Kidney (tissue), 14 donors: ENCODE results near the gene PKHD1. TPM values are rescaled to one million over a fixed set of nuclear protein-coding genes. Genes with fewer than 3 reads are reported as not detected.

Source experiments
- DNase-seq, 5 donors: peaks; one replicate each; pipeline ENCODE4 v3.0.0-alpha.2; 2013 to 2020
- FAIRE-seq: peaks from 2 replicates; lab custom pipeline; 2012; peaks lifted over from hg19 to GRCh38; lab: Jason Lieb, UNC
- H3K27ac ChIP-seq, 2 donors: one replicate each; pipeline ENCODE4 v1.7.0; 2013; ENCODE audit warnings: low read depth in 2 of 2, low read length in 2 of 2, inconsistent platforms in 1 of 2
- H3K27me3 ChIP-seq: one replicate; pipeline ENCODE4 v1.7.1; 2013; ENCODE audit warnings: low read length, inconsistent platforms; ENCODE audit not compliant: control insufficient read depth, insufficient read depth
- H3K36me3 ChIP-seq, 3 donors: one replicate each; pipeline versions ENCODE4 v1.7.0 to v1.7.1; 2013; ENCODE audit warnings: low read length in 3 of 3, control low read depth in 1 of 3, inconsistent platforms in 1 of 3; ENCODE audit not compliant: insufficient read depth in 3 of 3, control insufficient read depth in 2 of 3
- H3K4me1 ChIP-seq, 3 donors: one replicate each; pipeline versions ENCODE4 v1.7.0 to v1.7.1; 2013; ENCODE audit warnings: low read length in 3 of 3, inconsistent platforms in 1 of 3, low read depth in 1 of 3; ENCODE audit not compliant: control insufficient read depth in 2 of 3, insufficient read depth in 2 of 3
- H3K4me3 ChIP-seq, 3 donors: one replicate each; pipeline versions ENCODE4 v1.7.0 to v1.8.1; 2013; ENCODE audit warnings: low read length in 3 of 3, control low read depth in 1 of 3, inconsistent platforms in 1 of 3
- H3K9ac ChIP-seq, 3 donors: one replicate each; pipeline versions ENCODE4 v1.7.0 to v1.7.1; 2013; ENCODE audit warnings: low read length in 3 of 3, control low read depth in 1 of 3, inconsistent platforms in 1 of 3
- H3K9me3 ChIP-seq, 3 donors: one replicate each; pipeline versions ENCODE4 v1.7.0 to v1.7.1; 2013; ENCODE audit warnings: low read length in 3 of 3, control low read depth in 1 of 3, inconsistent platforms in 1 of 3; ENCODE audit not compliant: control insufficient read depth in 2 of 3, insufficient read depth in 1 of 3
- intact Hi-C: fragments of 100-400 bp; cut with DNase I; formaldehyde crosslinking; loops from one replicate; pipeline ENCODE4 v1.11.1; 2022
- polyA plus RNA-seq: library from polyadenylated mRNA; stranded (reverse); fragments of 350-450 nt; fragmentation: Illumina TruSeq; extraction: RNeasy Lipid Tissue Mini Kit (QIAGEN cat#74804); gene quantifications from one replicate; pipeline ENCODE4 v1.2.3, GENCODE V29; 2014; ENCODE audit warnings: low read depth, low replicate concordance; ENCODE audit not compliant: insufficient read depth
- total RNA-seq: library from RNA; stranded (reverse); fragmentation: NEBNext Ultra II Directional; extraction: Animal tissue kit (Norgen Biotek cat#: 25700); gene quantifications from one replicate; pipeline ENCODE4 v1.2.1, GENCODE V29; 2021
- TF ChIP-seq, protein P1 (sequence below): IDR thresholded peaks from 3 replicates; pipeline ENCODE4 v1.5.1; 2012; ENCODE audit warnings: mild to moderate bottlenecking, moderate library complexity, borderline replicate concordance; ENCODE audit not compliant: insufficient read depth; ENCODE audit errors: extremely low read depth
- donor health status: control.
- donor health status: control.
- donor health status: control.
- donor health status: control.
- donor health status: control.
- donor health status: DM: yes; HTN: yes; CAD: no.
- donor health status: Normal renal cell carcinoma (clear cell type).

The PKHD1 gene
- total and polyA plus RNA-seq, 2 donors from 2014 or later, result 6.0 to 77.5 TPM

DNA sequence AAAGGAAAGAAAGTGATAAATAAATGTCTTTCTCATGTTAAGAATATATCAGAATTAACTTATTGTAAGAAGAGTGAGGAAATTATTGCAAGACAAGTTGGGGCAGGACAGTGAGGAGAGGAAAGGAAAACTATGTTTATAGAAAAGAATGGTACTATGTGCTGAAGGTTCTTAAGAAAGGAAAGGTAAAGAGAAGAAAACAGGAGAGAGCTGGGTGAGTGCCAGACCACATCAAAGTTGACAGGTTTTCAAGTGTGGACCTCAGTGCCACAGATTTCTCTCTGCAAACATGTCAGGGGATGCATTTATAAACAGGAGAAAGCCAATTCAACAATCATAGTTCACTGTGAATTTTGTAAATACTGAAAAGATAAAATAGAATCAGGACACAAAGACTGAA is 439.2 kb downstream of the PKHD1 start:
- Histone ChIP-seq H3K27me3 (no peaks in the 10 kb centered on the region), H3K4me3 (no peak overlapping the region), H3K36me3 (peaks cover 0 to 4% (median 0%) of the 10 kb centered on the region in 3 donors), H3K9me3 (no peaks in the 10 kb centered on the region), H3K4me1 (no peaks in the 10 kb centered on the region), H3K9ac (no peak overlapping the region), H3K27ac (no peak overlapping the region)
- intact Hi-C loops, result no loop called here
- FAIRE-seq, result no peak
- TF ChIP-seq, protein P1, sequence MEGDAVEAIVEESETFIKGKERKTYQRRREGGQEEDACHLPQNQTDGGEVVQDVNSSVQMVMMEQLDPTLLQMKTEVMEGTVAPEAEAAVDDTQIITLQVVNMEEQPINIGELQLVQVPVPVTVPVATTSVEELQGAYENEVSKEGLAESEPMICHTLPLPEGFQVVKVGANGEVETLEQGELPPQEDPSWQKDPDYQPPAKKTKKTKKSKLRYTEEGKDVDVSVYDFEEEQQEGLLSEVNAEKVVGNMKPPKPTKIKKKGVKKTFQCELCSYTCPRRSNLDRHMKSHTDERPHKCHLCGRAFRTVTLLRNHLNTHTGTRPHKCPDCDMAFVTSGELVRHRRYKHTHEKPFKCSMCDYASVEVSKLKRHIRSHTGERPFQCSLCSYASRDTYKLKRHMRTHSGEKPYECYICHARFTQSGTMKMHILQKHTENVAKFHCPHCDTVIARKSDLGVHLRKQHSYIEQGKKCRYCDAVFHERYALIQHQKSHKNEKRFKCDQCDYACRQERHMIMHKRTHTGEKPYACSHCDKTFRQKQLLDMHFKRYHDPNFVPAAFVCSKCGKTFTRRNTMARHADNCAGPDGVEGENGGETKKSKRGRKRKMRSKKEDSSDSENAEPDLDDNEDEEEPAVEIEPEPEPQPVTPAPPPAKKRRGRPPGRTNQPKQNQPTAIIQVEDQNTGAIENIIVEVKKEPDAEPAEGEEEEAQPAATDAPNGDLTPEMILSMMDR, result no peak
- no peak for DNase-seq

DNA sequence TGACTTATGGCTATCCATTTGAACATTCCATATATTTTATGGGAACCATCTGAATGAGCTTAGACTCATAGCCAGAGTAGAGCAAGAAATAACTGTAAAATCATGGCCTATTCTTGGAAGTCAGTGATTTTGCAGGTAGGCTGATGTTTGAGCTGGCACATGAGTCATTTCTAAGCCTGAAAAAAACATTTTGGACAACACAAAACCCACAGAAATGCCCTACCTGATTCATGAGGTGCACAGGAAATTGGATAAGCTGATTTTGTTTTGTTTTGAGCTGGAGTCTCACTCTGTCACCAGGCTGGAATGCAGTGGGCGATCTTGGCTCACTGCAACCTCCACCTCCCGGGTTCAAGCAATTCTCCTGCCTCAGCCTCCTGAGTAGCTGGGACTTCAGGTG is 443.0 kb downstream of the PKHD1 start:
- Histone ChIP-seq H3K4me1 (no peaks in the 10 kb centered on the region), H3K27ac (no peak overlapping the region), H3K4me3 (no peak overlapping the region), H3K9ac (no peak overlapping the region), H3K9me3 (no peaks in the 10 kb centered on the region), H3K27me3 (no peaks in the 10 kb centered on the region), H3K36me3 (peaks cover 0 to 4% (median 0%) of the 10 kb centered on the region in 3 donors)
- intact Hi-C loops, result no loop called here
- TF ChIP-seq, protein P1, result no peak
- FAIRE-seq, result no peak
- no peak for DNase-seq

DNA sequence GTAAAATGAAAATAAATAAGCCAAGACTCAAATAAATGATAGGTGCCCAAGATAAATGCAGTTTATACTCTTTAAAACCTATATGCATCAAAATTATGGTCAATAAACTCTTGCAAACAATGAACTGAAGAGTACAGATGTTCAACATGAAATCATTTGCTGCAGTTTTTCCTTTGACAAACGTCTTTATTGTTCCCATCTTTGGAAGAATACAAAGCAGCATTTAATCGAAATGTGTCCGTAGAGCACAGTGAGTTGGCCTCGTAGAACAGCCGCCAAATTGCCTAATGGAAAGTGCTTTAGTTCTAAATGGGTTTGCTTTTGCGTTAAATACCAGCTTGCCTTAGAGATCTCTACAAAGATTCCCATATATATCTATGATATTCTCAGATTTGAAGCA is 447.4 kb downstream of the PKHD1 start:
- no peak for FAIRE-seq
- intact Hi-C loops, result no loop called here
- TF ChIP-seq, protein P1, result no peak
- no peak overlapping the region for H3K27ac ChIP-seq
- H3K9me3 ChIP-seq, result no peaks in the 10 kb centered on the region
- H3K27me3 ChIP-seq, result no peaks in the 10 kb centered on the region
- no peak overlapping the region for H3K4me3 ChIP-seq
- DNase-seq, result no peak
- no peaks in the 10 kb centered on the region for H3K36me3 ChIP-seq
- H3K4me1 ChIP-seq, result no peaks in the 10 kb centered on the region
- H3K9ac ChIP-seq, result no peak overlapping the region

DNA sequence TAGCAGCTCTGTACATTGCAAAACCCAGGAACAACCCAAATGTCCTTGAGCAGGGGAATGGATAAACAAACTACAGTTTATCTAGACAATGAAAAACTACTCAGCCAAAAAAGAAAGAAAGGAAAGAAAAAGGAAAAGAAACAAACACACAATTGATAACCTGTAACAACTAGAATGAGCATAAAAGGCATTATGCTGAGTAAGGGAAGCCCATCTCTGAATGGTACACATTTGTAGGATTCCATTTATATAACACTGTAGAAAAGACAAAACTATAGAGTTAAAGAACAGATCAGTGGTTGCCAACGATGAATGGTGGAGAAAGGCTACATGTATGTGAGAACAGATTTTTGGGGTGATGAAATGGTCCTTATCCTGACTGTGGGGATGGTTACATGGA is 454.0 kb downstream of the PKHD1 start:
- Histone ChIP-seq H3K4me3 (no peak overlapping the region), H3K9ac (no peak overlapping the region), H3K4me1 (no peaks in the 10 kb centered on the region), H3K27ac (no peak overlapping the region), H3K27me3 (no peaks in the 10 kb centered on the region), H3K36me3 (peaks cover 0 to under 1% (median 0%) of the 10 kb centered on the region in 3 donors), H3K9me3 (no peaks in the 10 kb centered on the region)
- DNase-seq (no peak), FAIRE-seq (no peak)
- intact Hi-C loops, result no loop called here
- TF ChIP-seq, protein P1, result no peak
